Articular chondrocyte of knee joint (primary cell): ENCODE measurements around the gene BMF. TPM values are rescaled to one million over a fixed set of nuclear protein-coding genes. Genes with fewer than 3 reads are reported as not detected.

Experiments used
- total RNA-seq: library from RNA; depleted of rRNA; stranded (reverse); fragments of >200 nt; gene quantifications from 2 replicates; pipeline ENCODE4 v1.2.3, GENCODE V29; 2012

BMF gene, protein sequence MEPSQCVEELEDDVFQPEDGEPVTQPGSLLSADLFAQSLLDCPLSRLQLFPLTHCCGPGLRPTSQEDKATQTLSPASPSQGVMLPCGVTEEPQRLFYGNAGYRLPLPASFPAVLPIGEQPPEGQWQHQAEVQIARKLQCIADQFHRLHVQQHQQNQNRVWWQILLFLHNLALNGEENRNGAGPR
- total RNA-seq: 3.2 and 3.5 TPM in 2 replicates

GRCh38 chr15:40108855-40109735 is at the start of gene BMF:
TSS of gene BMF (minus strand) at chr15:40108879. CDS start at chr15:40106086, 2,793 bp downstream.

GRCh38 chr15:40038638-40039543 is 69.8 kb downstream of the BMF start, which contains the start of gene SRP14:
TSS of gene SRP14 (minus strand) at chr15:40039181. CDS start at chr15:40039116, 65 bp downstream.

Other genes starting within 250 kb of the BMF start
- gene GPR176, start 188.6 kb downstream of the BMF start, total RNA-seq: 140 and 142 TPM in 2 replicates
- 64.0 and 75.5 TPM in 2 replicates for gene EIF2AK4, start 174.8 kb downstream of the BMF start, total RNA-seq
- 163 and 166 TPM in 2 replicates for gene SRP14, start 69.7 kb downstream of the BMF start, total RNA-seq
- gene BUB1B, start 52.2 kb upstream of the BMF start, total RNA-seq: 10.7 and 16.3 TPM in 2 replicates
- gene PAK6, start 130.2 kb upstream of the BMF start, total RNA-seq: not detected in 2 replicates
- not detected in 2 replicates for gene ANKRD63, start 174.2 kb upstream of the BMF start, total RNA-seq
- gene PLCB2, start 199.1 kb upstream of the BMF start, total RNA-seq: not detected in 2 replicates
- gene INAFM2, start 214.8 kb upstream of the BMF start, total RNA-seq: 6.1 and 6.7 TPM in 2 replicates
- 8.5 and 12.5 TPM in 2 replicates for gene CCDC9B, start 232.1 kb upstream of the BMF start, total RNA-seq
- gene PHGR1, start 242.2 kb upstream of the BMF start, total RNA-seq: not detected in 2 replicates
- gene DISP2, start 249.3 kb upstream of the BMF start, total RNA-seq: 0.11 and 0.13 TPM in 2 replicates